SIG-M5 (cell line): ENCODE measurements around the gene MEGF6.

Experiments used
- DNase-seq: peaks from one replicate; lab custom pipeline; 2025; lab: John Stamatoyannopoulos, UW

The MEGF6 gene

GRCh38 chr1:3502641-3503524 is 108.4 kb downstream of the MEGF6 start:
- no peak for DNase-seq

GRCh38 chr1:3501856-3502640 is 109.3 kb downstream of the MEGF6 start:
- DNase-seq, result no peak

- DNase-seq, result no peak
Measured at GRCh38 chr1:3501437-3501836, 109.9 kb downstream of the MEGF6 start.

DNA sequence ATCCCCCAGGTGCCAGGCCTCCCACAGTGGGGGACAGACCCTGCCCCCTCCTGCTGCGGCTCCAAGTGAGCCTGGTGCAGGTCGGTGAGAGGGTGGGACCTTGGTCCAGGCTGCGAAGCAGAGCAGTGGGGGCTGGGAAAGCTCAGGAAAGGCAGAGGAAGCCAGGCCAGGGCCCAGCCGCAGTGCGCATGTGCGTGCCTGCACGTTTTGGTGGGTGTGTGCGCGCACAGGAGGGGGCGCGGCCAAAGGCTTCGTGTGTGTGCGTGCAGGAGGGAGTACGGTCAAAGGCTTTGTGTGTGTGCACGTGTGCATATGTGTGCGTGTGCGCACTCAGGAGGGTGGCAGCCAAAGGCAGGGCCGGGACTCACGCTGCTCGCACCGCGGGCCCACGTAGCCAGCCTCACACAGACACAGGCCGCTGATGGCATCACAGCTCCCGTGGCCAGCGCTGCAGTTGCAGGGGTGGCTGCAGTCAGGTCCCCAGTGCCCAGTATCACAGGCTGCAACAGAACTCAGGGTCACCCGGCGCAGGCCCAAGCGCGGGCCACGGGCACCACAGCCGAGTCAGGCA is 111.0 kb downstream of the MEGF6 start:
- no peak for DNase-seq

DNA sequence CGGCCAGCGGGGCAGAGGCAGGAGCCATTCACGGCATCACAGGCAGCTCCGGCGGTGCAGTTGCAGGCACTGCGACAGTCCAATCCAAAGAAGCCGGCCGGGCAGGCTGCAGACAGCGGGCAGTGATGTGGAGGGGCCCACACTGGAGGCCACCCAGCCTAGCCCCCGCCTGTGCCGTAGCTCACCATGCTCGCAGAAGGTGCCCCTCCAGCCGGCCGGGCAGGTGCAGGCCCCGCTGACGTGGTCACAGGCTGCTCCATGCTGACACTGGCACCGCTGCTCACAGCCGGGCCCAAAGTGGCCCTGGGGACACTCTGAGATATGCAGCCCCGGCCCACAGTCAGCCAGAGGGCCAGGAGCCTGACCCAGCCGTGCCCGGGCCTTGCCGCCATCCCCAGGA is 111.7 kb downstream of the MEGF6 start:
- no peak for DNase-seq

- no peak for DNase-seq
Measured at GRCh38 chr1:3498986-3499385, 112.3 kb downstream of the MEGF6 start.

DNA sequence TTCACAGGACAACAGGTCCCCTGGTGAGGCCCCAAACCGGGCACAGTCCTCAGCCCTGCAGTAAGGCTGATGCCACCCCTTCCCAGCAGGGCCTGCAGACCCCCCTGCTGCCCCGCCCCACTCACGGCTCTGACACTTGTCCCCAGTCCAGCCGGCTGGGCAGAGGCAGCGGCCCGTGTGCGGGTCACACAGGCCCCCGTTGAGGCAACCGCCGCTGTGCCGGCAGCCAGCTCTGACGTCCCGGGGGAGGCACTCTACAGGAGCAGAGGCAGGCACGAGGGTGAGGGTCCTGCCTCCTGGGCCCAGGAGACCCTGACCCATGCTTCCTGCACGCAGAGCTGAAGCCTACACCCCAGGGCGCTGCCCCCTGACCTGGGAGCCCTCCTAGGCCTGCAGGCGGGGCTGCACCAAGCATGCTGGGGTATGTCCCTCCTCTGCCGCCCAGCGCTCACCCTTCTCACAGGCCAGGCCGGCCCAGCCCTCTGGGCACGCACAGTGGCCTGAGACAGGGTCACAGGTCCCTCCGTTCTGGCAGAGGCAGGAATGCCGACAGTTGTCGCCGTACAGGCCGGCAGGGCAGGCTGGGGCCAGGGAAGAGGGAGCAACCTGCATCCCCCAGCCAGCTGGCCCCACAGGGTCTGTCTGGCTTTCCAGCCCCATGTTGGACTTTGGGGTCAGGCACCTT is 112.9 kb downstream of the MEGF6 start:
- DNase-seq, result no peak

DNA sequence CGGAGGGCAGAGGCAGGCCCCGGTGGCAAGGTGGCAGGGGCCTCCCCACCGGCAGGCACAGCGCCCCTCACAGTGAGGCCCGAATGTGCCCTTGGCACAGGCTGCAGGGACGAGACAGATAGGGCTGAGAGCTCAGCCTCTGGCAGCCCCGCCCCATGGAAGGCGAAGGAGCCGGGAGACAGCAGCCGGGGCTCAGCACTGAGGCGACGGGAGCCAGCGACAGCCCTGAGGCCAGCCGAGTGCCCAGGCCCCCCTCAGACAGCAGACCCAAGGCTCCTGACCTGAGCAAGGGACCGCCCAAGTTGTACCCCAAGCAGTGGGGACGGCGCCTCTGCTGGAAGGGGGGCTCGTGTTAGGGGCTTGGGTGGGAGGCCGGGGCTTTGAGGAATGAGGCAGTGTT is 113.8 kb downstream of the MEGF6 start:
- no peak for DNase-seq

- no peak for DNase-seq
Measured at GRCh38 chr1:3496916-3497315, 114.4 kb downstream of the MEGF6 start.

DNA sequence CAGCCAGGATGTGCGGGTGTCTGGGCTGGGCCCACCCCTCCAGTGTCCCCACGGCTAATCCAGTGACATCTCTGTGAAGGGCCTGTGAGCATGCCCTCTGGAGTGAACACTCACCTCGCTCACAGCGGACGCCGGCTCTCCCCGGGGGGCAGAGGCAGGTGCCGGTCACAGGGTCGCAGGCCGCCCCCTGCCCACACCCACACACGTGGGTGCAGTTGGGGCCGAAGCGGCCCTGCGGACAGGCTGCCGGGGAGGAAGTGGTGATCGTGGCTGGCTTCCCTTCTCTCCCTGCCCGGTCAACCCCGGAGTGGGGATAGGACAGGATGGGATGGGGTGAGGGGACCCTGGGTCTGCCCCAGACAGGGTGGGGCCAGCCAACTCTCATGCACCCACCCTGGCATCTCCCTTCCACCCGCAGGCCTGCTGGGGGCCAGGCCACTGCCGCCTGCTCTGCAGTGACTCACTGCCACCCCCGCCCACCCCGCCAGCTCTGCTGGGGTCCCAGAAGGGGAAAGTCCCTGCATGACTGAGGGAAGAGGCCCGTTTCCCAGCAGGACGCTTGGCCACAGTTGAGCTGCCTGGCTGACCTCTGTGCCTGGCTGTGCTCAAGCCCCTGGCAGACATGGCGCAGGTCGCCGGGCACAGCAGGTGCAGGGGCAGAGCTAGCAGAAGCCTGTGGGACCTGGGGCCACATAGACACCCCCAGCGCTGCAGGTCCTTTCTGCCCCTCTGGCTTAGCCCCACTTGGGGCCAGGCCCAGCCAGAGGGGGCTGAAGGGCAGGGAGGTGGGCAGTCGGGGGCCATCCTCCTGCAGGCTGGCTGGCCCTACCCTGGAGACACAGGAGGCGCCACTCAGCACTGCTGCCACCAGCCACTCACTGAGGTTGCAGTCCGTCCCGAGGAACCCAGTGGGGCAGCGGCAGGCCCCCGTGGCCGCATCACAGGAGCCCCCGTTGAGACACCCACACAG is 115.2 kb downstream of the MEGF6 start:
- no peak for DNase-seq

- DNase-seq, result no peak
Measured at GRCh38 chr1:3494321-3495308, 116.7 kb downstream of the MEGF6 start.

GRCh38 chr1:3492545-3493246 is 118.6 kb downstream of the MEGF6 start:
- no peak for DNase-seq

GRCh38 chr1:3491291-3492246 is 119.7 kb downstream of the MEGF6 start:
- no peak for DNase-seq

DNA sequence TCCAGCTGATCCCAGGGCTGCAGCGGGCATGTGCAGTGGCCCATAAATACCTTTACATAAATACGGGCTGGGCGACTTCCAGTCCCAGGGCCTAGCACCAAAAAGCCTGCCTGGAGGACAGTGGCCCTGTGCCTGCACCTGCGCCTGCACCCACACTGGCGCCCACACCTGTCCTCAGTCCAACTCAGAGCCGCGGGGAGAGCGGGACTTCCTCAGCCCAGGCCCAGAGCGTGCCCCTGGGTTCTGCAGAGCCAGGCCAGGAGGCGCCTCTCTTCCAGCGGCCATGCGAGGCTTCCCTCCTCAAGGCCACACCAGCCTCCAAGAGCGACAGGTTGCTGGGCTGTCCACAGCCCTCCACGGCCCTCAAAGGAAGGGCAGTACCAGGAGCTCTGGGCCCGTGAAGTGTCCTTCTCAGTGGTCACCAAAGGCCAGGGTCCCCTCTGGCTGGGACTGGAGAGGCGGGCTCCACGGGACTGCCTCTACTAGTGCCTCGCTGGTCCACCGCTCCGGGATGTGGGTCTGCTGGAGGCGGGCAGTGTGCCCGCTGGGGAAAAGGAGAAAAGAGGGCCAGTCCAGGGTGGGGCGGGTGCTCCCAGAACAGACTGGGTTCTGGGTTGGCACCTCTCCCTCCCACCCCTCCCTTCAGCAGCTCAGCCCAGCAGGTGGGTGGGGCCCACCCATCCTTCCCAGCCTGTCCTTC is 121.1 kb downstream of the MEGF6 start:
- DNase-seq, result no peak

GRCh38 chr1:3488432-3488831 is 122.9 kb downstream of the MEGF6 start:
- DNase-seq, result no peak

- no peak for DNase-seq
Measured at GRCh38 chr1:3485016-3485415, 126.3 kb downstream of the MEGF6 start.

DNA sequence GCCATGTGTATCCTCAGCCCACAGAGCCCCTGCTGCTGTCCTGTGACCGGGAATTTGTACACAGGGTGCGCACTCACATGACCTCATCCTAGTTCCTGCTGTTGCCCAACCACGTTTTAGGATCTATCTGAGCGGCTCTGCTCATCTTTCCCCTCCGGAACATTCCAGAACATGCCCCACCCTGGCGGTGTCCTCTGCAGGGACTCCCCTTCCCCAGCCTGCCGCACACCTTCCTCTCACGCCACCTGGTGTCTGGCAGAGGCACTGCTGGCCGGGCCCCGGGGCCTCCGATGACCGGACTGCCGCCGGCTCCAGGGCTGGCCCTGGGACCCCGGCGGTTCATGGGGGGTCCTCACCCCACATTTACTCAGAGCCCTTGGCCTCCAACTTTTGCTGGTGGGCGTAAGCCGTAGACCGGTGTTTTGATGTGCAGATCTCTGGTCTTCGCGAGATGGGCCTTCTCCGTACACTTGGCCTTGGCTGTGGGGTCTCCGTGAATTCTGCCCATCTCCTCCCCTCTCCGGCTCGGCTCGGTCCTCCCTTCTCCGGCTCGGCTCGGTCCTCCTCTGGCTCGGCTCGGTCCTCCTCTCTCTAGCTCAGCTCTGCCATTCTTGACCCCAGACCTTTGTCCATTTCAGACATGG is 127.4 kb downstream of the MEGF6 start:
- no peak for DNase-seq
